GM19035 (cell line): Measurements from ENCODE around the gene SGCB.
"Not testable (repeated sequence)": the region's sequence is repeated elsewhere in the genome, so short reads cannot be mapped to it uniquely, and the experiment has no call there.

ENCODE experiments used
- ATAC-seq: cut with Tn5 transposase; IDR thresholded peaks from one replicate; pipeline ENCODE4 v1.9.1; 2021; ENCODE audit not compliant: unreplicated experiment

SGCB gene

GRCh38 chr4:52038103-52038912, at the start of gene SGCB:
Gene SGCB (minus strand): TSS chr4:52038299. CDS start chr4:52038259, 40 bp downstream.
- peak; percentile 95 for ATAC-seq

- not testable (repeated sequence) for ATAC-seq
Measured at GRCh38 chr4:52086425-52086824, 48.3 kb upstream of the SGCB start.

GRCh38 chr4:52081216-52081615, 43.1 kb upstream of the SGCB start:
- no peak for ATAC-seq

- no peak for ATAC-seq
Measured at GRCh38 chr4:52079659-52080058, 41.6 kb upstream of the SGCB start.

GRCh38 chr4:52076731-52077130, 38.6 kb upstream of the SGCB start:
- no peak for ATAC-seq

- no peak for ATAC-seq
Measured at GRCh38 chr4:52071791-52072546, 33.9 kb upstream of the SGCB start.

GRCh38 chr4:52069571-52069970, 31.5 kb upstream of the SGCB start:
- ATAC-seq, result no peak

- ATAC-seq, result no peak
Measured at GRCh38 chr4:52059372-52059771, 21.3 kb upstream of the SGCB start.

GRCh38 chr4:52058275-52058674, 20.2 kb upstream of the SGCB start:
- ATAC-seq, result no peak

GRCh38 chr4:52057196-52057595, 19.1 kb upstream of the SGCB start:
- ATAC-seq, result no peak

- no peak for ATAC-seq
Measured at GRCh38 chr4:52054254-52054653, 16.2 kb upstream of the SGCB start.

GRCh38 chr4:52052475-52052780, 14.3 kb upstream of the SGCB start:
- ATAC-seq, result peak; percentile 66

- peak; percentile 65 for ATAC-seq
Measured at GRCh38 chr4:52051615-52052474, 13.7 kb upstream of the SGCB start.

- ATAC-seq, result peak; percentile 44
Measured at GRCh38 chr4:52051213-52051614, 13.1 kb upstream of the SGCB start, which contains the start of gene SPATA18. Gene SPATA18 (plus strand): TSS chr4:52051304. CDS start chr4:52051705, 401 bp downstream.

- ATAC-seq, result no peak
Measured at GRCh38 chr4:52049266-52049665, 11.2 kb upstream of the SGCB start.

GRCh38 chr4:52045028-52045427, 6.9 kb upstream of the SGCB start:
- ATAC-seq, result no peak

GRCh38 chr4:52037689-52038102, 403 bp downstream of the SGCB start:
- ATAC-seq, result peak; percentile 58

- no peak for ATAC-seq
Measured at GRCh38 chr4:52036886-52037530, 1.1 kb downstream of the SGCB start.

GRCh38 chr4:52035190-52035589, 2.9 kb downstream of the SGCB start:
- no peak for ATAC-seq

- ATAC-seq, result no peak
Measured at GRCh38 chr4:52032005-52032404, 6.1 kb downstream of the SGCB start.

- no peak for ATAC-seq
Measured at GRCh38 chr4:52028970-52029369, 9.1 kb downstream of the SGCB start.
